Nucleus accumbens (tissue), 56 donors: Measurements from ENCODE around the gene SLC25A28.
"Not testable (repeated sequence)": the region's sequence is repeated elsewhere in the genome, so short reads cannot be mapped to it uniquely, and the experiment has no call there.

ENCODE experiments used
- DNase-seq, 56 donors: peaks; one replicate each; lab custom pipeline; 2025; lab: John Stamatoyannopoulos, UW

Gene SLC25A28

GRCh38 chr10:99629625-99629978 lies 9.4 kb upstream of the SLC25A28 start:
- DNase-seq = no peak

- no peak for DNase-seq
These were observed 8.8 kb upstream of the SLC25A28 start for GRCh38 chr10:99628923-99629624.

- not testable (repeated sequence) for DNase-seq
These were observed 4.9 kb upstream of the SLC25A28 start for GRCh38 chr10:99625124-99625523.

- DNase-seq = no peak
These were observed 3.7 kb upstream of the SLC25A28 start for GRCh38 chr10:99623919-99624318.

- DNase-seq = peak in 2 of 56 donors; percentile 6 to 8
These were observed 1.4 kb upstream of the SLC25A28 start for GRCh38 chr10:99621454-99622251.

- peak in 55 of 56 donors; percentile 42 to 100 (median 89) for DNase-seq
These were observed 643 bp upstream of the SLC25A28 start for GRCh38 chr10:99620711-99621453.

- DNase-seq = no peak
These were observed 994 bp downstream of the SLC25A28 start for GRCh38 chr10:99619090-99619800.

GRCh38 chr10:99617696-99618095 lies 2.5 kb downstream of the SLC25A28 start:
- DNase-seq = no peak

- no peak for DNase-seq
These were observed 4.8 kb downstream of the SLC25A28 start for GRCh38 chr10:99615426-99615825.

- peak in 13 of 56 donors; percentile 1 to 49 (median 6) for DNase-seq
These were observed 7.9 kb downstream of the SLC25A28 start for GRCh38 chr10:99612167-99612831.

GRCh38 chr10:99611326-99611725 lies 8.9 kb downstream of the SLC25A28 start:
- DNase-seq = no peak

- no peak for DNase-seq
These were observed 10.0 kb downstream of the SLC25A28 start for GRCh38 chr10:99610221-99610620.

GRCh38 chr10:99609186-99609585 lies 11.1 kb downstream of the SLC25A28 start:
- no peak for DNase-seq

GRCh38 chr10:99605351-99605750 lies 14.9 kb downstream of the SLC25A28 start:
- no peak for DNase-seq

GRCh38 chr10:99604862-99605261 lies 15.4 kb downstream of the SLC25A28 start:
- DNase-seq = no peak

- no peak for DNase-seq
These were observed 21.3 kb downstream of the SLC25A28 start for GRCh38 chr10:99598781-99599509.

- no peak for DNase-seq
These were observed 22.2 kb downstream of the SLC25A28 start for GRCh38 chr10:99598011-99598410.

GRCh38 chr10:99596708-99597107 lies 23.5 kb downstream of the SLC25A28 start:
- not testable (repeated sequence) for DNase-seq

- DNase-seq = no peak
These were observed 24.3 kb downstream of the SLC25A28 start for GRCh38 chr10:99595770-99596465.
